H9 (cell line): ENCODE data around the gene SCN4A. TPM values are rescaled to one million over a fixed set of nuclear protein-coding genes. Genes with fewer than 3 reads are reported as not detected.
"Not testable (repeated sequence)": the region's sequence is repeated elsewhere in the genome, so short reads cannot be mapped to it uniquely, and the experiment has no call there.

Source experiments
- DNase-seq: peaks from one replicate; pipeline ENCODE4 v3.0.0-alpha.2; 2017
- H2AFZ ChIP-seq: one replicate; pipeline ENCODE4 v1.6.1; 2013; ENCODE audit warnings: mild to moderate bottlenecking, low read length, control low read depth, moderate library complexity
- H2AK5ac ChIP-seq: 2 replicates; pipeline ENCODE4 v1.6.1; 2013; ENCODE audit warnings: low read length, control low read depth, mixed read lengths; ENCODE audit not compliant: insufficient read length
- H2BK120ac ChIP-seq: one replicate; pipeline ENCODE4 v1.6.1; 2013; ENCODE audit warnings: low read depth, mild to moderate bottlenecking, low read length, control low read depth, inconsistent platforms; ENCODE audit not compliant: poor library complexity, severe bottlenecking
- H2BK12ac ChIP-seq: 2 replicates; pipeline ENCODE4 v1.6.1; 2013; ENCODE audit warnings: low read length, control low read depth, mixed read lengths, low read depth; ENCODE audit not compliant: insufficient read length
- H2BK15ac ChIP-seq: 2 replicates; pipeline ENCODE4 v1.6.1; 2013; ENCODE audit warnings: low read depth, low read length, control low read depth
- H2BK20ac ChIP-seq: one replicate; pipeline ENCODE4 v1.6.1; 2013; ENCODE audit warnings: low read depth, mild to moderate bottlenecking, low read length, control low read depth, inconsistent platforms; ENCODE audit not compliant: poor library complexity, severe bottlenecking
- H2BK5ac ChIP-seq: 2 replicates; pipeline ENCODE4 v1.6.1; 2013; ENCODE audit warnings: low read length, control low read depth, mixed read lengths; ENCODE audit not compliant: insufficient read length
- H3K14ac ChIP-seq: 2 replicates; pipeline ENCODE4 v1.6.1; 2013; ENCODE audit warnings: low read length, control low read depth; ENCODE audit not compliant: insufficient read depth
- H3K18ac ChIP-seq: 2 replicates; pipeline ENCODE4 v1.6.1; 2013; ENCODE audit warnings: low read depth, mild to moderate bottlenecking, mixed read lengths, low read length, control low read depth; ENCODE audit not compliant: insufficient read length
- H3K23ac ChIP-seq: 2 replicates; pipeline ENCODE4 v1.6.1; 2013; ENCODE audit warnings: low read length, control low read depth, mixed read lengths, low read depth; ENCODE audit not compliant: insufficient read length
- H3K23me2 ChIP-seq: 2 replicates; pipeline ENCODE4 v1.6.1; 2013; ENCODE audit warnings: low read depth, mild to moderate bottlenecking, mixed read lengths, low read length, control low read depth; ENCODE audit not compliant: insufficient read length, poor library complexity, severe bottlenecking
- H3K27ac ChIP-seq: 2 replicates; pipeline ENCODE4 v1.5.1; 2013; ENCODE audit warnings: low read length, control low read depth, mixed read lengths, low read depth; ENCODE audit not compliant: insufficient read length
- H3K27me3 ChIP-seq: 2 replicates; pipeline ENCODE4 v1.6.1; 2013; ENCODE audit warnings: low read length, control low read depth, inconsistent platforms; ENCODE audit not compliant: insufficient read depth
- H3K4ac ChIP-seq: 2 replicates; pipeline ENCODE4 v1.6.1; 2013; ENCODE audit warnings: low read depth, mild to moderate bottlenecking, control low read depth, inconsistent platforms, low read length, moderate library complexity
- H3K4me1 ChIP-seq: 2 replicates; pipeline ENCODE4 v1.6.1; 2013; ENCODE audit warnings: low read length, control low read depth, inconsistent platforms; ENCODE audit not compliant: insufficient read depth
- H3K4me2 ChIP-seq: 2 replicates; pipeline ENCODE4 v1.6.1; 2013; ENCODE audit warnings: low read length, control low read depth, mixed read lengths; ENCODE audit not compliant: insufficient read length, insufficient read depth
- H3K56ac ChIP-seq: 2 replicates; pipeline ENCODE4 v1.6.1; 2013; ENCODE audit warnings: low read depth, mild to moderate bottlenecking, mixed read lengths, low read length, control low read depth; ENCODE audit not compliant: insufficient read length
- H3K79me1 ChIP-seq: 2 replicates; pipeline ENCODE4 v1.6.1; 2013; ENCODE audit warnings: low read depth, mild to moderate bottlenecking, moderate library complexity, low read length, control low read depth, inconsistent platforms; ENCODE audit not compliant: insufficient read depth, poor library complexity, severe bottlenecking
- H3K79me2 ChIP-seq: 2 replicates; pipeline ENCODE4 v1.6.1; 2013; ENCODE audit warnings: low read length, control low read depth, inconsistent platforms; ENCODE audit not compliant: insufficient read depth
- H3K9ac ChIP-seq: 2 replicates; pipeline ENCODE4 v1.6.1; 2013; ENCODE audit warnings: low read length, control low read depth, mixed read lengths; ENCODE audit not compliant: insufficient read length; ENCODE audit errors: extremely low read depth
- H3K9me3 ChIP-seq: one replicate; pipeline ENCODE4 v1.6.1; 2013; ENCODE audit warnings: low read depth, low read length, inconsistent platforms; ENCODE audit not compliant: control insufficient read depth
- H3T11ph ChIP-seq: one replicate; pipeline ENCODE4 v1.6.1; 2013; ENCODE audit warnings: mild to moderate bottlenecking, low read length, control low read depth, inconsistent platforms
- H4K20me1 ChIP-seq: one replicate; pipeline ENCODE4 v1.6.1; 2013; ENCODE audit not compliant: control insufficient read depth, insufficient read length, insufficient read depth
- H4K5ac ChIP-seq: 2 replicates; pipeline ENCODE4 v1.6.1; 2013; ENCODE audit warnings: low read depth, mild to moderate bottlenecking, mixed read lengths, low read length, control low read depth; ENCODE audit not compliant: insufficient read length
- H4K8ac ChIP-seq: replicated peaks from 2 replicates; pipeline ENCODE4 v1.6.1; 2013; ENCODE audit warnings: low read length, control low read depth, mixed read lengths, low read depth; ENCODE audit not compliant: insufficient read length
- H4K91ac ChIP-seq: 2 replicates; pipeline ENCODE4 v1.6.1; 2013; ENCODE audit warnings: low read depth, mild to moderate bottlenecking, moderate library complexity, mixed read lengths, low read length, control low read depth; ENCODE audit not compliant: insufficient read length
- H3K27ac Mint-ChIP-seq, 3 experiments: 2 replicates in 2 of 3; 3 replicates in 1 of 3; pipeline ENCODE4 v1.8.0; 2020 to 2021; ENCODE audit warnings: mixed read lengths in 3 of 3, mild to moderate bottlenecking in 1 of 3, moderate library complexity in 1 of 3
- H3K27me3 Mint-ChIP-seq: 2 replicates; pipeline ENCODE4 v1.8.0; 2021; ENCODE audit warnings: low read depth, mild to moderate bottlenecking, moderate library complexity, mixed read lengths
- H3K36me3 Mint-ChIP-seq, 3 experiments: 2 replicates in 2 of 3; 3 replicates in 1 of 3; pipeline ENCODE4 v1.8.0; 2020 to 2021; ENCODE audit warnings: low read depth in 3 of 3, mixed read lengths in 3 of 3; ENCODE audit not compliant: insufficient read depth in 1 of 3
- H3K4me1 Mint-ChIP-seq, 2 experiments: 2 replicates each; pipeline ENCODE4 v1.8.0; 2020; ENCODE audit warnings: mixed read lengths in 2 of 2
- H3K4me3 Mint-ChIP-seq, 2 experiments: 2 replicates in 1 of 2; 3 replicates in 1 of 2; pipeline ENCODE4 v1.8.0; 2020 to 2021; ENCODE audit warnings: mild to moderate bottlenecking in 2 of 2, mixed read lengths in 2 of 2, moderate library complexity in 1 of 2
- H3K9me3 Mint-ChIP-seq, 2 experiments: 2 replicates in 1 of 2; 3 replicates in 1 of 2; pipeline ENCODE4 v1.8.0; 2020; ENCODE audit warnings: mild to moderate bottlenecking in 2 of 2, mixed read lengths in 2 of 2, moderate library complexity in 1 of 2
- CTCF ChIP-seq: fragments of 200-600 bp; sonication (generic); conservative IDR thresholded peaks from 3 replicates; pipeline ENCODE4 v1.8.0; 2021; ENCODE audit warnings: antibody characterized with exemption, mild to moderate bottlenecking
- WGBS: extraction: QIAGEN DNeasy Blood & Tissue Kit; methylation state at CpG from one replicate; pipeline ENCODE4 v1.1.7; 2013; ENCODE audit warnings: missing lambda C conversion rate, low lambda C conversion rate, mixed read lengths; ENCODE audit not compliant: insufficient read length; ENCODE audit errors: extremely low coverage; 5-methylcytosine and 5-hydroxymethylcytosine counted together
- total RNA-seq: library from RNA; stranded (reverse); gene quantifications from 2 replicates; pipeline ENCODE4 v1.2.1, GENCODE V29; 2021

The SCN4A gene
- total RNA-seq, 1 experiment from 2014 or later = 5.8 TPM

- H4K20me1 ChIP-seq, H3K27ac ChIP-seq, H2BK5ac ChIP-seq, H3K4me1 ChIP-seq, H4K8ac ChIP-seq, H3K36me3 Mint-ChIP-seq, H3K14ac ChIP-seq, H3K4me2 ChIP-seq, H3K4me3 Mint-ChIP-seq, H2BK20ac ChIP-seq, H3K56ac ChIP-seq, H3K79me2 ChIP-seq, H3K23ac ChIP-seq, H3K79me1 ChIP-seq, H3K27me3 Mint-ChIP-seq, H2BK12ac ChIP-seq, H2AFZ ChIP-seq, H3K23me2 ChIP-seq, H2AK5ac ChIP-seq, H3K4me1 Mint-ChIP-seq, H3K4ac ChIP-seq, H3K9me3 Mint-ChIP-seq, H3T11ph ChIP-seq, H3K9ac ChIP-seq, H2BK15ac ChIP-seq, H3K27me3 ChIP-seq, H4K5ac ChIP-seq, H4K91ac ChIP-seq, H3K27ac Mint-ChIP-seq, H3K9me3 ChIP-seq, H3K18ac ChIP-seq, H2BK120ac ChIP-seq: not testable (repeated sequence)
- no CpG with 5 or more reads among the region's 13 CpGs for WGBS
- DNase-seq = peak; percentile 85
- TF ChIP-seq CTCF = peak; percentile 58
Observed at GRCh38 chr17:63889026-63889848, 83.5 kb downstream of the SCN4A start.

Other genes with a start within 250 kb of the SCN4A start
- 34.5 and 35.0 TPM in 2 replicates for gene STRADA, start 231.1 kb downstream of the SCN4A start, total RNA-seq
- gene CCDC47, start 199.3 kb downstream of the SCN4A start, total RNA-seq = 79.4 and 79.6 TPM in 2 replicates
- 184 and 187 TPM in 2 replicates for gene DDX42, start 198.7 kb downstream of the SCN4A start, total RNA-seq
- 178 and 183 TPM in 2 replicates for gene PSMC5, start 145.5 kb downstream of the SCN4A start, total RNA-seq
- gene FTSJ3, start 145.3 kb downstream of the SCN4A start, total RNA-seq = 77.5 and 80.3 TPM in 2 replicates
- 68.9 and 71.4 TPM in 2 replicates for gene SMARCD2, start 130.2 kb downstream of the SCN4A start, total RNA-seq
- not detected in 2 replicates for gene CSH2, start 99.2 kb downstream of the SCN4A start, total RNA-seq
- gene GH2, start 91.0 kb downstream of the SCN4A start, total RNA-seq = 0.50 and 0.77 TPM in 2 replicates
- not detected in 2 replicates for gene CSH1, start 76.3 kb downstream of the SCN4A start, total RNA-seq
- not detected in 2 replicates for gene CSHL1, start 61.7 kb downstream of the SCN4A start, total RNA-seq
- not detected in 2 replicates for gene GH1, start 54.1 kb downstream of the SCN4A start, total RNA-seq
- 0.96 and 1.4 TPM in 2 replicates for gene CD79B, start 40.6 kb downstream of the SCN4A start, total RNA-seq
- 0.87 and 1.5 TPM in 2 replicates for gene PRR29, start 25.4 kb upstream of the SCN4A start, total RNA-seq
- gene ICAM2, start 47.7 kb upstream of the SCN4A start, total RNA-seq = 0.28 and 0.35 TPM in 2 replicates
- 4.4 and 5.0 TPM in 2 replicates for gene ERN1, start 157.2 kb upstream of the SCN4A start, total RNA-seq